LNCAP (cell line): ENCODE measurements around the gene PLAC1.

Experiments used
- TF ChIP-seq, protein P1 (sequence below): fragments of 450-650 bp; IDR thresholded peaks from 2 replicates; pipeline ENCODE4 v1.5.1; 2017; ENCODE audit warnings: mild to moderate bottlenecking

Gene PLAC1

DNA sequence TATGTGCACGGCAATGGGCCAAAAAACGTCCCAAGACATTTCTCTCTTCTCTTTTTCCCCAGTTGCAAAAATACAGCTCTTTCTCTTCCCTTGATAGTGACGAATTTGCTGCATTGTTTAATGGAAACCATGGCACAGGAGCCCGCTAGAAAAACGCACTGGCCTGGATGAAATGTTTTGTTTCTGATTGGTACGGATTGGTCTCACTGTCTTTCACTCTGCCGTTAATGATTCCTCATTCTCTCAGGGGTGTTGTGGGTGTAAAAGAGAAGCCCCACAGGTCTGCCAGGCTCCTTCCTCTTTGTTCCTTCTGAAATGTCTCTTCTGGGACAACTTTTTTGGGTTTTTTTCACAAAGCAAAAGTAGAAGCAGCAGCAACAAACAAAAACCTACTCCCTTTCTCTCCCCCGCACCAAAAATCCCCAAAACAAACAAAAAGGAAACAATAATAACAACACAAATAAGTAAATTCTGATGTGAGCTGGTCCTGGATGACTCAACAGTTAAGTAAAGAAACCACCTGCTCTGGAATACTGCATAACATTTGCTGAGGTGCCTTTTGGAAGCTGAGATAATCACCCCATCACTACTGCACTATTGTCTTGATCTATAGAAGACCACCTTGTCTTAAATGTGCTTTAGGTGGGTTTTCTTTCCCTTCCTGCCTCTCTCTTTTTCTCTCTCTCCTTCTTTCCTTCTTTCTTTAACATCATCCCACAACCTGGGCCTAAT is 89.8 kb downstream of the PLAC1 start:
- TF ChIP-seq, protein P1, sequence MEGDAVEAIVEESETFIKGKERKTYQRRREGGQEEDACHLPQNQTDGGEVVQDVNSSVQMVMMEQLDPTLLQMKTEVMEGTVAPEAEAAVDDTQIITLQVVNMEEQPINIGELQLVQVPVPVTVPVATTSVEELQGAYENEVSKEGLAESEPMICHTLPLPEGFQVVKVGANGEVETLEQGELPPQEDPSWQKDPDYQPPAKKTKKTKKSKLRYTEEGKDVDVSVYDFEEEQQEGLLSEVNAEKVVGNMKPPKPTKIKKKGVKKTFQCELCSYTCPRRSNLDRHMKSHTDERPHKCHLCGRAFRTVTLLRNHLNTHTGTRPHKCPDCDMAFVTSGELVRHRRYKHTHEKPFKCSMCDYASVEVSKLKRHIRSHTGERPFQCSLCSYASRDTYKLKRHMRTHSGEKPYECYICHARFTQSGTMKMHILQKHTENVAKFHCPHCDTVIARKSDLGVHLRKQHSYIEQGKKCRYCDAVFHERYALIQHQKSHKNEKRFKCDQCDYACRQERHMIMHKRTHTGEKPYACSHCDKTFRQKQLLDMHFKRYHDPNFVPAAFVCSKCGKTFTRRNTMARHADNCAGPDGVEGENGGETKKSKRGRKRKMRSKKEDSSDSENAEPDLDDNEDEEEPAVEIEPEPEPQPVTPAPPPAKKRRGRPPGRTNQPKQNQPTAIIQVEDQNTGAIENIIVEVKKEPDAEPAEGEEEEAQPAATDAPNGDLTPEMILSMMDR: no peak

DNA sequence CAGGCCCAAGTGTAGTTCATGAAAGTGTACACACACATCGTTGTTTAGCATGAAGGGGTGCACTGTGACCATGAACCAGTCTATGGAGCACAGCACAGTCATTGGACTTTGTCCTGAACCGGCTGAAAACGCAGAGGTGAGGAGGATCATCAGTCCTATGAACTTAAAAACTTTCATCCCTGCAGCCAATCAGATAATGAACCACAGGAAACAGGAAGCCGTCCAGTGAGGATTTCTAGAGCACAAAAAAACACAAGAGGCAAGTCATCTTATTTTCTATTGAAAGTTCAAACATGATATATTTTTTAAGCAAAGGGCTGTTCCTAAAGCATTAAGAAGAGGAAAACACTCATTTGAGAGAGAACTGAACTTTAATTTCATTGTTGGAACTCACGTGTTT is 91.8 kb downstream of the PLAC1 start:
- TF ChIP-seq, protein P1: no peak

DNA sequence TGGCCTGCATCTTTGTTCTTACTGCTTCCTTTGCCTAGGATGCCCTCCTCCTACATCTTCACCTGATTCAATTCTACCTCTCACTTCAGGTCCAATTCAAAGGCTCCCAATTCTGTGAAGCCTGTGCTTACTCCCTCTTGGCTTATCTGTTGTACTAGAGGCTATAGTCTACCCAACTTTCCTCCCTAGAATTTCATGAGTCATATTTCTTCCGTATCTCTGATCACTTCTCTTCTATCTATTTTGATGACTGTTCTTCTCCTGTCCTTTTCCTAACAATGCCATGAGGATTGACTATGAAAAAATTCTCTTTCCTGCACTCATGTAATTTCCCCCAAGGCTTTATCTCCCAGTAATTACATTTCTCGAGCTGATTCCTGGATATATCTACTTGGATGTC is 96.3 kb downstream of the PLAC1 start:
- TF ChIP-seq, protein P1: no peak

DNA sequence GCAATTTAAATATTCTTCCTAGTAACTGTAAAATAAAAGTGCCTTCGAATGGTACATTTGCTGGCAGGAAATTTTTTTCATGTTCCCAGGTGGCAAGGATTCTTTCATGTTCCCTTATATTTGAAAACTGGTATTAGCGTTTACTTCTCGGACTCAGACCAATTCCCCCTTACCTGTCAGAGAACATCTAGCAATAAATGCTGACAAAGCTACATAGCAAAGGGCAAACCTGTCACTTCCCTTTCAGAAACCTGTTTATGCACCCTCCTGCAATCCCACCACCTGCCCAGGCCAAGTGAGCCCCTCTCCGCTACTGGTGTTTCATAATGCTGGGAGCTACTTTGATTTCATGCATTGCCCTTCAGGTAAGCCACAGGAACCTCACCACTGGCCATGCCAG is 100.1 kb downstream of the PLAC1 start:
- TF ChIP-seq, protein P1: no peak

DNA sequence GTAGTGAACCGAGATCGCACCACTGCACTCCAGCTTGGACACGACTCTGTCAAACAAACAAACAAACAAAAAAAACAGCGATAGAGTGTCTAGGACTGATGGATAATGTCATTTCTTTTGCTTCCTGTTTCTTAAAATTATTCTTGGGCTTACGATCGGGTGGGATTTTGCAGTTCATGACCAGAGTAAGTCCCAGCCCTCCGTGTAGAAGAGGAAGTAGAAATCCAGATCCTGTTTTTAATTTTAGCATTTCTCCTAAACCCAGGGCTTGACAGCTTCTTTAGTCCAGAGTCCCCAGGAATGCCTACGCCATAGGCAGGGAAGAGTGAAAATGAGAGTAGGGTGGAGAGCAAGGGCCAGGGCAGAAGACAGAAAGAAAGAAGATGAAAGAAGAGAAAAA is 104.0 kb downstream of the PLAC1 start:
- TF ChIP-seq, protein P1: no peak

DNA sequence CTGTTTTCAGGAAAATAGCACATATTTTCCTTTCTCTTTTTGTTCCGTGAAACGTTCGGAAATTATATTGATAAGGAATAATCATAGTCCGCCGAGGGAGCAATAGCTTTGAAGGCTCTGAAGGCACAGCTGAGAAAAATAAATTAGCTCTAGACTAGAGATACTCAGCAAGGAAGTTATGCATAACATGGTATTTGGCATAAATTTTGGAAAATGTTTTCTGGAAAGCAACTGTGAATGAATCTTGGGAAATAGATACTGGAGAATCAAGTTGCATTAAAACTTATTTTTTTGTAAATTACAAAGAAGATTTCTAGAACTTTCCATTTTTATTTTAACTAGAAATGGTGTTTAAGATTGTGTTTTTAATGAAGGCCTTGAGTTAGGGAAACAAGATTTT is 105.9 kb downstream of the PLAC1 start:
- TF ChIP-seq, protein P1: no peak

DNA sequence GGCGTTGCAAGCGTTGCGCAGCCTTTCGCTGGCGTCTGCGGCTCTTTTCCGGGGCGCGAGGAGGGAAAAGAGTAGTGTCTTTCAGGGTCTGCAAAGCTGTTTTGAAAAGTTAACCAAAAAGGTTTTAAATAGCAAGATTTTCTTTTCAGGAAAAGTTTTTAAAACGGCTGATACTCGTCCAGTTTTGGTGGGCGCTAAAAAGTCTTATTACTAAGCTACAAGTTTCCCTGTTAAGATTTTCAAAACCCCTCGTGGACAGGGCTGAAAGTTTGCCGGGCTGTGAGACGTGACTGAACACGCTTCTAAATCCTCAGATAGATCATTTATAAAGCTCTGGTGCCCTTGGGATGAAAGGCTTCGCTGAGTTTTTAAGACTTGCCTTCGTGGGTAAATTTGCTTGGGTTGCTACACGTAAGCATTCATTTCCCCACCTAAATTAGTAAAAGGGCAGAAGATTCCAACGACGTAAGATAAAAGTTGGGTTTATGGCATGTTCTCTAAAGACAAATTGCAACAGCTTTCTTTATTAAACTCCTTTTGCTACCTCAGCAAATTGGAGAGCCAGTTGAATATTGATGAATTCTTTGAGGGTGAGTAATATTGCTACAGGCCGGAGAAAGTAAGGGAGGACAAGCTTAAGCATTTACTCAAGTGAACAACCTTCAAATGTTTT is 106.8 kb downstream of the PLAC1 start:
- TF ChIP-seq, protein P1: no peak
